Measurements from ENCODE around the gene DNAJC2.

GRCh38 chr7:103373866-103374643, 29.5 kb upstream of the DNAJC2 start:
- TF ChIP-seq POLR2AphosphoS5 (IDR thresholded peaks at IDR 0.05; ENCODE audit: low read depth, low read length) = no peak
- no peak for TF ChIP-seq TAF1 (IDR thresholded peaks at IDR 0.05; ENCODE audit: borderline replicate concordance, insufficient read depth, low read length)
- TF ChIP-seq SIN3A (IDR thresholded peaks at IDR 0.05; ENCODE audit: borderline replicate concordance, insufficient read depth, low read length) = no peak
- TF ChIP-seq, protein P1, sequence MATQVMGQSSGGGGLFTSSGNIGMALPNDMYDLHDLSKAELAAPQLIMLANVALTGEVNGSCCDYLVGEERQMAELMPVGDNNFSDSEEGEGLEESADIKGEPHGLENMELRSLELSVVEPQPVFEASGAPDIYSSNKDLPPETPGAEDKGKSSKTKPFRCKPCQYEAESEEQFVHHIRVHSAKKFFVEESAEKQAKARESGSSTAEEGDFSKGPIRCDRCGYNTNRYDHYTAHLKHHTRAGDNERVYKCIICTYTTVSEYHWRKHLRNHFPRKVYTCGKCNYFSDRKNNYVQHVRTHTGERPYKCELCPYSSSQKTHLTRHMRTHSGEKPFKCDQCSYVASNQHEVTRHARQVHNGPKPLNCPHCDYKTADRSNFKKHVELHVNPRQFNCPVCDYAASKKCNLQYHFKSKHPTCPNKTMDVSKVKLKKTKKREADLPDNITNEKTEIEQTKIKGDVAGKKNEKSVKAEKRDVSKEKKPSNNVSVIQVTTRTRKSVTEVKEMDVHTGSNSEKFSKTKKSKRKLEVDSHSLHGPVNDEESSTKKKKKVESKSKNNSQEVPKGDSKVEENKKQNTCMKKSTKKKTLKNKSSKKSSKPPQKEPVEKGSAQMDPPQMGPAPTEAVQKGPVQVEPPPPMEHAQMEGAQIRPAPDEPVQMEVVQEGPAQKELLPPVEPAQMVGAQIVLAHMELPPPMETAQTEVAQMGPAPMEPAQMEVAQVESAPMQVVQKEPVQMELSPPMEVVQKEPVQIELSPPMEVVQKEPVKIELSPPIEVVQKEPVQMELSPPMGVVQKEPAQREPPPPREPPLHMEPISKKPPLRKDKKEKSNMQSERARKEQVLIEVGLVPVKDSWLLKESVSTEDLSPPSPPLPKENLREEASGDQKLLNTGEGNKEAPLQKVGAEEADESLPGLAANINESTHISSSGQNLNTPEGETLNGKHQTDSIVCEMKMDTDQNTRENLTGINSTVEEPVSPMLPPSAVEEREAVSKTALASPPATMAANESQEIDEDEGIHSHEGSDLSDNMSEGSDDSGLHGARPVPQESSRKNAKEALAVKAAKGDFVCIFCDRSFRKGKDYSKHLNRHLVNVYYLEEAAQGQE (IDR thresholded peaks at IDR 0.05; ENCODE audit: insufficient read depth in 1 of 2, low read depth in 2 of 2, low read length in 2 of 2) = no peak
